Inferior parietal cortex (tissue), 1 donor: ENCODE data around the gene RAD51B.

Experiments used
- DNase-seq: peaks from one replicate; pipeline ENCODE4 v3.0.0-alpha.2; 2016; ENCODE audit errors: extremely low spot score

RAD51B gene

GRCh38 chr14:68401855-68402254 lies 582.3 kb downstream of the RAD51B start:
- DNase-seq = no peak

GRCh38 chr14:68402525-68403101 lies 583.0 kb downstream of the RAD51B start:
- no peak for DNase-seq

GRCh38 chr14:68403191-68404145 lies 583.9 kb downstream of the RAD51B start:
- DNase-seq = no peak

GRCh38 chr14:68404146-68404527 lies 584.6 kb downstream of the RAD51B start:
- no peak for DNase-seq

- no peak for DNase-seq
Observed at GRCh38 chr14:68404652-68405183, 585.1 kb downstream of the RAD51B start.

- DNase-seq = no peak
Observed at GRCh38 chr14:68405961-68406360, 586.4 kb downstream of the RAD51B start.

- no peak for DNase-seq
Observed at GRCh38 chr14:68407285-68407684, 587.7 kb downstream of the RAD51B start.

- no peak for DNase-seq
Observed at GRCh38 chr14:68407825-68408224, 588.2 kb downstream of the RAD51B start.

GRCh38 chr14:68408680-68409079 lies 589.1 kb downstream of the RAD51B start:
- no peak for DNase-seq

- no peak for DNase-seq
Observed at GRCh38 chr14:68409387-68409786, 589.8 kb downstream of the RAD51B start.

GRCh38 chr14:68412505-68413465 lies 593.2 kb downstream of the RAD51B start:
- DNase-seq = no peak

- DNase-seq = no peak
Observed at GRCh38 chr14:68413509-68413908, 593.9 kb downstream of the RAD51B start.

GRCh38 chr14:68414121-68414520 lies 594.5 kb downstream of the RAD51B start:
- no peak for DNase-seq

- DNase-seq = no peak
Observed at GRCh38 chr14:68416171-68416570, 596.6 kb downstream of the RAD51B start.

- DNase-seq = no peak
Observed at GRCh38 chr14:68417009-68417650, 597.6 kb downstream of the RAD51B start.

GRCh38 chr14:68418174-68419118 lies 598.9 kb downstream of the RAD51B start:
- DNase-seq = no peak

GRCh38 chr14:68420350-68420749 lies 600.8 kb downstream of the RAD51B start:
- no peak for DNase-seq

GRCh38 chr14:68421116-68421515 lies 601.5 kb downstream of the RAD51B start:
- DNase-seq = no peak

GRCh38 chr14:68423686-68424085 lies 604.1 kb downstream of the RAD51B start:
- DNase-seq = no peak
